BLaER1 treated with 17β-estradiol and CSF1 and Interleukin-3, amounts not matched to agents 10 nM and 100 nM (cell line): ENCODE data around the gene SIGMAR1.

Experiments
- H3K27ac ChIP-seq, 11 experiments: shearing (Covaris generic); formaldehyde crosslinking; 2 replicates each; pipeline ENCODE4 v1.8.1; 2022
- H3K27me3 ChIP-seq, 11 experiments: shearing (Covaris generic); formaldehyde crosslinking; 2 replicates each; pipeline ENCODE4 v1.8.1; 2022
- H3K36me3 ChIP-seq, 11 experiments: shearing (Covaris generic); formaldehyde crosslinking; 2 replicates each; pipeline ENCODE4 v1.8.1; 2022
- H3K4me1 ChIP-seq, 10 experiments: shearing (Covaris generic); formaldehyde crosslinking; 2 replicates each; pipeline ENCODE4 v1.8.1; 2022
- H3K4me2 ChIP-seq, 11 experiments: shearing (Covaris generic); formaldehyde crosslinking; 2 replicates each; pipeline ENCODE4 v1.8.1; 2022
- H3K4me3 ChIP-seq, 10 experiments: shearing (Covaris generic); formaldehyde crosslinking; 2 replicates each; pipeline ENCODE4 v1.8.1; 2022
- H3K9ac ChIP-seq, 11 experiments: shearing (Covaris generic); formaldehyde crosslinking; 2 replicates each; pipeline ENCODE4 v1.8.1; 2022
- H3K9me3 ChIP-seq, 11 experiments: shearing (Covaris generic); formaldehyde crosslinking; replicated peaks in 1 of 11; 2 replicates each; pipeline ENCODE4 v1.8.1; 2022
- H4K20me1 ChIP-seq, 11 experiments: shearing (Covaris generic); formaldehyde crosslinking; 2 replicates each; pipeline ENCODE4 v1.8.1; 2022
- Cebpa-rat ChIP-seq, 11 experiments: shearing (Covaris generic); IDR thresholded peaks; 2 replicates each; pipeline ENCODE4 v1.8.1; 2022

The SIGMAR1 gene

GRCh38 chr9:34610434-34611206 is 27.0 kb downstream of the SIGMAR1 start:
- H3K27me3 ChIP-seq: no peaks in the 10 kb centered on the region
- H3K9me3 ChIP-seq: 0 out of 22 replicates have a peak, but pooled peaks cover 0 to 5% (median 0%) of the 10 kb centered on the region in 11 experiments
- H3K4me3 ChIP-seq: peak overlapping the region; percentile 71 to 88 (median 80)
- peak overlapping the region in 5 of 11 experiments; percentile 93 to 97 (median 96); a peak in 7 of 22 replicates for H3K27ac ChIP-seq
- peaks cover 0 to 13% (median 5%) of the 10 kb centered on the region in 11 experiments; a peak in 7 of 22 replicates for H3K36me3 ChIP-seq
- peak overlapping the region in 9 of 11 experiments; percentile 89 to 96 (median 94); a peak in 14 of 22 replicates for H3K9ac ChIP-seq
- peak overlapping the region; percentile 92 to 99 (median 97) for H3K4me2 ChIP-seq
- peaks cover 19 to 29% (median 26%) of the 10 kb centered on the region in 10 experiments for H3K4me1 ChIP-seq
- H4K20me1 ChIP-seq: no peaks in the 10 kb centered on the region
- no peak for TF ChIP-seq Cebpa-rat (IDR thresholded peaks at IDR 0.05)

GRCh38 chr9:34607331-34607730 is 30.3 kb downstream of the SIGMAR1 start:
- H3K4me1 ChIP-seq: peaks cover 14 to 19% (median 17%) of the 10 kb centered on the region in 10 experiments
- no peaks in the 10 kb centered on the region for H3K27me3 ChIP-seq
- H3K9ac ChIP-seq: no peak overlapping the region; a peak in 1 of 22 replicates
- H3K9me3 ChIP-seq: 0 out of 22 replicates have a peak, but pooled peaks cover 0 to 5% (median 0%) of the 10 kb centered on the region in 11 experiments
- H3K4me3 ChIP-seq: no peak overlapping the region
- no peak overlapping the region for H3K4me2 ChIP-seq
- no peak for TF ChIP-seq Cebpa-rat (IDR thresholded peaks at IDR 0.05)
- H4K20me1 ChIP-seq: peaks cover 0 to 7% (median 0%) of the 10 kb centered on the region in 11 experiments; a peak in 2 of 22 replicates
- H3K27ac ChIP-seq: no peak overlapping the region
- peaks cover 0 to 10% (median 5%) of the 10 kb centered on the region in 11 experiments; a peak in 4 of 22 replicates for H3K36me3 ChIP-seq

- Histone ChIP-seq H3K27ac (no peak overlapping the region), H3K4me2 (no peak overlapping the region), H3K4me3 (no peak overlapping the region), H4K20me1 (peaks cover 0 to 8% (median 0%) of the 10 kb centered on the region in 11 experiments; a peak in 2 of 22 replicates), H3K4me1 (peaks cover 13 to 17% (median 15%) of the 10 kb centered on the region in 10 experiments), H3K9me3 (0 out of 22 replicates have a peak, but pooled peaks cover 0 to 5% (median 0%) of the 10 kb centered on the region in 11 experiments), H3K27me3 (no peaks in the 10 kb centered on the region), H3K9ac (no peak overlapping the region), H3K36me3 (peaks cover 0 to 10% (median 5%) of the 10 kb centered on the region in 11 experiments; a peak in 4 of 22 replicates)
- TF ChIP-seq Cebpa-rat (IDR thresholded peaks at IDR 0.05): no peak
Observed at GRCh38 chr9:34606905-34607304, 30.7 kb downstream of the SIGMAR1 start.

- no peak for TF ChIP-seq Cebpa-rat (IDR thresholded peaks at IDR 0.05)
- Histone ChIP-seq H3K36me3 (peaks cover 0 to 10% (median 5%) of the 10 kb centered on the region in 11 experiments; a peak in 4 of 22 replicates), H3K9me3 (0 out of 22 replicates have a peak, but pooled peaks cover 0 to 5% (median 0%) of the 10 kb centered on the region in 11 experiments), H3K27me3 (no peaks in the 10 kb centered on the region), H3K4me3 (no peak overlapping the region), H3K9ac (no peak overlapping the region), H4K20me1 (peaks cover 0 to 8% (median 0%) of the 10 kb centered on the region in 11 experiments; a peak in 2 of 22 replicates), H3K4me2 (no peak overlapping the region), H3K27ac (no peak overlapping the region), H3K4me1 (peaks cover 11 to 13% (median 11%) of the 10 kb centered on the region in 10 experiments)
Observed at GRCh38 chr9:34606190-34606589, 31.4 kb downstream of the SIGMAR1 start.

GRCh38 chr9:34603610-34604231 is 33.9 kb downstream of the SIGMAR1 start:
- peaks cover 0 to 8% (median 0%) of the 10 kb centered on the region in 11 experiments; a peak in 3 of 22 replicates for H4K20me1 ChIP-seq
- no peaks in the 10 kb centered on the region for H3K9me3 ChIP-seq
- no peaks in the 10 kb centered on the region for H3K36me3 ChIP-seq
- H3K4me1 ChIP-seq: no peaks in the 10 kb centered on the region
- H3K4me3 ChIP-seq: no peak overlapping the region
- H3K9ac ChIP-seq: no peak overlapping the region
- TF ChIP-seq Cebpa-rat (IDR thresholded peaks at IDR 0.05): no peak
- no peak overlapping the region for H3K4me2 ChIP-seq
- no peaks in the 10 kb centered on the region for H3K27me3 ChIP-seq
- no peak overlapping the region for H3K27ac ChIP-seq

- Histone ChIP-seq H3K4me3 (no peak overlapping the region), H3K9ac (peak overlapping the region in 2 of 11 experiments; percentile 10; a peak in 2 of 22 replicates), H3K27ac (no peak overlapping the region), H3K9me3 (no peaks in the 10 kb centered on the region), H3K27me3 (no peaks in the 10 kb centered on the region), H3K4me1 (no peaks in the 10 kb centered on the region), H3K36me3 (no peaks in the 10 kb centered on the region), H4K20me1 (peaks cover 0 to 8% (median 0%) of the 10 kb centered on the region in 11 experiments; a peak in 3 of 22 replicates), H3K4me2 (no peak overlapping the region)
- TF ChIP-seq Cebpa-rat (IDR thresholded peaks at IDR 0.05): no peak
Observed at GRCh38 chr9:34601937-34602573, 35.5 kb downstream of the SIGMAR1 start.

- Histone ChIP-seq H3K4me1 (no peaks in the 10 kb centered on the region), H3K36me3 (no peaks in the 10 kb centered on the region), H3K9ac (no peak overlapping the region), H4K20me1 (peaks cover 0 to 8% (median 0%) of the 10 kb centered on the region in 11 experiments; a peak in 3 of 22 replicates), H3K4me3 (no peak overlapping the region), H3K27me3 (no peaks in the 10 kb centered on the region; a peak in 1 of 22 replicates), H3K9me3 (no peaks in the 10 kb centered on the region), H3K27ac (no peak overlapping the region), H3K4me2 (no peak overlapping the region)
- no peak for TF ChIP-seq Cebpa-rat (IDR thresholded peaks at IDR 0.05)
Observed at GRCh38 chr9:34600908-34601307, 36.7 kb downstream of the SIGMAR1 start.

GRCh38 chr9:34599546-34599945 is 38.0 kb downstream of the SIGMAR1 start:
- Histone ChIP-seq H3K4me3 (no peak overlapping the region), H3K4me2 (no peak overlapping the region), H3K36me3 (no peaks in the 10 kb centered on the region), H4K20me1 (peaks cover 0 to 7% (median 0%) of the 10 kb centered on the region in 11 experiments; a peak in 5 of 22 replicates), H3K9ac (no peak overlapping the region), H3K27me3 (peaks cover 0 to 8% (median 5%) of the 10 kb centered on the region in 11 experiments; a peak in 18 of 22 replicates), H3K27ac (no peak overlapping the region), H3K4me1 (no peaks in the 10 kb centered on the region), H3K9me3 (no peaks in the 10 kb centered on the region)
- TF ChIP-seq Cebpa-rat (IDR thresholded peaks at IDR 0.05): no peak
